GM19025 (cell line): ENCODE measurements around the gene ANGEL2.
"Not testable (repeated sequence)": the region's sequence is repeated elsewhere in the genome, so short reads cannot be mapped to it uniquely, and the experiment has no call there.

Source experiments
- ATAC-seq: cut with Tn5 transposase; IDR thresholded peaks from one replicate; pipeline ENCODE4 v1.9.1; 2021; ENCODE audit warnings: mild to moderate bottlenecking, low read depth, moderate library complexity; ENCODE audit not compliant: unreplicated experiment

The ANGEL2 gene

GRCh38 chr1:212977781-212978645 lies 37.7 kb downstream of the ANGEL2 start:
- no peak for ATAC-seq

DNA sequence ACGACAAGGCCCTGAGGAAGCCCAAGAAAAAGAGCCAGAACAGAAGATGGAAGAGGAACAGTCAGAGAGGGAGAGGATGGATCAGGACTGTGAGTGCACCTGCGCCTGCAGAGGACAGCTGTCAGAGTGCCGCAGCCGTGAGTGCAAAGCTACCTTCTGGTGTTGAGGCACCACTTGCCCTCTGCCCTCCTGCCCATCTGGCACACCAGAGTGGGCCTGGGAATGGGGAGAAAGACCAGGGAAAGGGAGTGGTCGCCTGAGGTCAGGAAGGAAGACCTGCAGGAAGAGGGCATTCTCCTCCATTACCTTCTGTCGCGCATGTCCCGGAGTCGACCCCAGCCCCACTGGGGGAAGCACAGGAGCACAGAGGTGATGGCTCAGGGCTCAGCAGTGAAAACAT lies 39.1 kb downstream of the ANGEL2 start:
- no peak for ATAC-seq

GRCh38 chr1:212975111-212975918 lies 40.4 kb downstream of the ANGEL2 start:
- ATAC-seq = no peak

GRCh38 chr1:212974711-212975110 lies 41.0 kb downstream of the ANGEL2 start:
- no peak for ATAC-seq

- no peak for ATAC-seq
Measured at GRCh38 chr1:212973899-212974298, 41.8 kb downstream of the ANGEL2 start.

GRCh38 chr1:212973426-212973825 lies 42.2 kb downstream of the ANGEL2 start:
- no peak for ATAC-seq

DNA sequence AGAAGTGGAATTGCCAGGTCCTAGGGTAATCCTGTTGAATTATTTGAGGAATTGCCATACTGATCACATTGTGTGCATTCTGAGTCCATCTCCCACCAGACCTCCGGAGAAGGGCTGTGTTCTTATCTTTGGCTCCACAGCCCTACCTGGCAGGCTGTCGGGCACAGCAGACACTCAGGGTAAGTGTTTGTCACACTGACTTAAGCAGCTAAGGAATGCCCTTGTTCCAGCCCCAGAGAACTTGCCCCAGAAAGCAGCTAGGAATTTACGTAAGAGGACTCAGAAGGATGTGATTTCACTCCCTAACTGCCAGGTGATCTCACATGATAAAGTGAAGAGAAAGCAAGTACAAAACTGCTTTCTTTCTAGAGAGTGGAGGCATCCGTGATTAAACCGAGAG lies 44.4 kb downstream of the ANGEL2 start:
- ATAC-seq = no peak

DNA sequence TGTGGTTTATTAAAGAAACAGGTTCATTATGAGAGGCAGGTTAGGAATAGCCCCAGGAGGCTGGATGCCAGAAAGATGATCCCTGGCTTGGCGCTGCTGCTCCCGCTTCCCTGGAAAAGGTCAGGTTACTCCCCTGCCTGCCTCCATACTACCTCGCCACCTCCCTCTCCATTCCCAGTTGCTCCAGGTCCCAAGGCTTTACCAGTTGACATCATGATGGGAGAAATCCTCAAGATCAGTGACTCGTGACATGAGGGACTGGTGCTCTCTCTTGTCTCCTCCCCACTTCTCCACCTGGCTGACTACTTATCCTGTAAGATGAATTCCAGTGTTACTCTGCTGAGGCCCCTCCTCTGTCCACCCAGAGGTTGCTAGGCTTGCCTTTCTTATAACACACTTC lies 45.6 kb downstream of the ANGEL2 start:
- no peak for ATAC-seq

- no peak for ATAC-seq
Measured at GRCh38 chr1:212968368-212968863, 47.3 kb downstream of the ANGEL2 start.

- ATAC-seq = no peak
Measured at GRCh38 chr1:212967801-212968200, 47.9 kb downstream of the ANGEL2 start.

DNA sequence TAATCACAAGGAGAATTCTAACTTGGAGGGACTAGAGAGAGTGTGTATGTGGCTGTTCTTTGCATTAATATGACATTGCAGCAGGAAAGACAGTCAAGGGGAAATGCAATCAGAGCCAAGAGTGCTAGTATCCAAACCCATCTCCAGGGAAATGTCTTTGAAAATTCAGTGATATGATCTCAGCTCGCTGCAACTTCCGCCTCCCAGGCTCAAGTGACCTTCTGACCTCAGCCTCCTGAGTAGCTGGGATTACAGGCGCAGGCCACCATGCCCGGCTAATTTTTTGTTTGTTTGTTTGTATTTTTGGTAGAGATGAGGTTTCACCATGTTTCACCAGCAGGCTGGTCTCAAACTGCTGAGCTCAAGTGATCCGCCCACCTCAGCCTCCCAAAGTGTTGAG lies 49.1 kb downstream of the ANGEL2 start:
- no peak for ATAC-seq

GRCh38 chr1:212964993-212965392 lies 50.7 kb downstream of the ANGEL2 start:
- ATAC-seq = not testable (repeated sequence)

GRCh38 chr1:212964102-212964501 lies 51.6 kb downstream of the ANGEL2 start:
- no peak for ATAC-seq

DNA sequence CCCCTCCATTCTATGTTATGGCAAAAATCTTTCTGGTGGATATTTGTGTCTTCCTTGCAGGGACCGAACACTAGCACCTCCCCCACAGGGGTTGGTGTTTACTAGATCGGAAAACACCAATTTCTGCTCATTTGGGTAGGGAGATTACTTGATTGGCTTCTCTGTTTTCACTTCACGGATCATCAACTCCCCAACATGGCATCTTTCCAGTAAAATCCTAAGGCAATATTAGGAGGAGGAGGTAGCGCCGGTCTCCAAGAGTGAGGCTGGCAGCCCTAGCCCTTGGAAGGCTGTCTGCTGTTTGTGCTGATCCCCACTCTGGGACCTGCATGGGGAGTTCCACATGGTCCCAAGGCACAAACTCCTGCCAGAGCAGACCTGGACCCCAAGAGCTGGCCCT lies 53.2 kb downstream of the ANGEL2 start:
- no peak for ATAC-seq

- ATAC-seq = no peak
Measured at GRCh38 chr1:212960932-212961331, 54.7 kb downstream of the ANGEL2 start.

GRCh38 chr1:212959266-212960220 lies 56.1 kb downstream of the ANGEL2 start:
- ATAC-seq = peak; percentile 72

DNA sequence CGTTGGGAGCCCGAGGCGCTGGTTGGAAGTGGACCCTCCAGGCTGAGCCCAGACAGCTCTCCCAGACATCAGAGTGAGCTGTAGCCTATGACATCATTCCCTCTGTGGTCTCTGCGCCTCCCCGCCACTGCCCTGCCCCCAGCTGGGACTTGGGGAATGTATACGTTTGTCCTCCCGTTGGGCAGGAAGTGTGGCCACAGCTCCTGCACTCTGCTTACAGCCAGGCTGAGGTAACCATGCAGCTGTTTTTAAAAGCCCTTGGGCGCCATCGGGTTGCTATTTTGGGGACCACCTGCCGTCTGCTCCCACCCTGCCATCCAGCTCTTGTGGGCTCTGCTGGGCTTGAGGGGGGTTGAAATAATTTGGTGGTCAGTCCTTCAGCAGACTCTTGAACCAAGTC lies 57.5 kb downstream of the ANGEL2 start:
- ATAC-seq = no peak

- ATAC-seq = no peak
Measured at GRCh38 chr1:212957546-212957945, 58.1 kb downstream of the ANGEL2 start.

- no peak for ATAC-seq
Measured at GRCh38 chr1:212955961-212956620, 59.6 kb downstream of the ANGEL2 start.

- ATAC-seq = no peak
Measured at GRCh38 chr1:212955098-212955497, 60.6 kb downstream of the ANGEL2 start.
